Endometrial microvascular endothelial cells (primary cell): ENCODE data around the gene ITPK1. TPM values are rescaled to one million over a fixed set of nuclear protein-coding genes. Genes with fewer than 3 reads are reported as not detected.

ENCODE experiments used
- in situ Hi-C: cut with HindIII; loops from 2 replicates; pipeline ENCODE4 v1.10.0; 2017; ENCODE audit warnings: low sequenced_read_pairs, low pct_unique_long_range_greater_than_20kb; ENCODE audit errors: inconsistent ontology term
- total RNA-seq: library from RNA; depleted of rRNA; stranded (reverse); fragments of >200 nt; gene quantifications from one replicate; pipeline ENCODE4 v1.2.3, GENCODE V29; 2015; ENCODE audit errors: inconsistent ontology term

ITPK1 gene
- total RNA-seq, 1 donor from 2014 or later, result 37.0 TPM

DNA sequence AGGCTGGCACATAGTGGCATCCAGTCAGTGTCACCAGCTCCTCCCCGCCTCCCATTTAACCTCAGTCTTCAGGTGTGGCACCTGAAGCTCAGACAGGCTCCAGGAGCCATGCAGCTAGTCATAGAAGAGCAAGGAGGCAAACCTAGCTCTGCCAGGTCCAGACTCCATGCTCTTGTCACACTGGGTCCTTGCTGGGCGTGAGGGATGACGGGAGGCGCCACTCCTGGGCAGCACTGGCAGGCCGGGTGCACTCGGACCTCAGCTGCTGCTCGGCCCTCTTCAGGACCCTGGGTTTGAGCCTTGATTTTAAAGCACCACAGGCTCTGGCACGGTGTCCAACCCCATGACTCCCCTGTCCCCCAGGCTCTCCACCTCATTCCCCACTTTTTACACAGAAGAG, 24.1 kb downstream of the ITPK1 start:
- in situ Hi-C loops, result loop anchor here (10.0 kb wide), 1 partner anchor 47 kb away; no protein-coding TSS in a partner anchor

DNA sequence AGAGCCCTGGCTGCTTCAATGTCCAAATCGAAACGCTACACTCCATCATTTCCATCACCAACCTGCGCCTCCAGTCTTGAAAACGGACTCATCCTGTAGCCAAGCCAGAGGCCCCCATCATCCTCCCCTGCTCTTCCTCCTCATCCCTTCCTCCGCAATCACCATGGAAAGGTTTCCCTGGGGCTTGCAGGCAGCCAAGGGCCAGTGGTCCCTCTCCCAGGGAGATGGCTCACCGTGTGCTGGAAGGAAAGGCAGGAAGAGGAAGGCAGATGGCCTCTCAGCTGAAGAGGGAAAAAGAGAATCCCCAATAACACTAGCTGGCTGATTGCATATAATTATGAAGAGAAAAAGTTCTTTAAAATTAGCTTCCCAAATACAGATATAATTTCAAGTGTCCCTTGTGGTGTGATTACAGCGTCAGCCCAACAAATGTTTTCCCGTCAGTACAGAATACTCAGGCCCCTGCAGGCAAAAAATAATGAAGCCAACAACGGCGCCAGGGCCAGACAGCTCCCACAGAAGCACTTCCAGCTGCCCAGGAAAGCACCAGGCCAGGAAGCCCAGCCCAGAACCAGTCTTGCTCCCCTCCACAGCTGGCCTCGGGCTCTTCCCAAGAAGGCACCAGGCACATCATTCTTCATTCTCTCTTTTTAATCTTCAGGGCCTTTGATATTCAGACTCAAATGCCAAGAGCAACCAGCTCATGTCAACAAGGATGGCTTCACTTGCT, 24.7 kb downstream of the ITPK1 start:
- in situ Hi-C loops, result loop anchor here (10.0 kb wide), 1 partner anchor 46 kb away; no protein-coding TSS in a partner anchor

DNA sequence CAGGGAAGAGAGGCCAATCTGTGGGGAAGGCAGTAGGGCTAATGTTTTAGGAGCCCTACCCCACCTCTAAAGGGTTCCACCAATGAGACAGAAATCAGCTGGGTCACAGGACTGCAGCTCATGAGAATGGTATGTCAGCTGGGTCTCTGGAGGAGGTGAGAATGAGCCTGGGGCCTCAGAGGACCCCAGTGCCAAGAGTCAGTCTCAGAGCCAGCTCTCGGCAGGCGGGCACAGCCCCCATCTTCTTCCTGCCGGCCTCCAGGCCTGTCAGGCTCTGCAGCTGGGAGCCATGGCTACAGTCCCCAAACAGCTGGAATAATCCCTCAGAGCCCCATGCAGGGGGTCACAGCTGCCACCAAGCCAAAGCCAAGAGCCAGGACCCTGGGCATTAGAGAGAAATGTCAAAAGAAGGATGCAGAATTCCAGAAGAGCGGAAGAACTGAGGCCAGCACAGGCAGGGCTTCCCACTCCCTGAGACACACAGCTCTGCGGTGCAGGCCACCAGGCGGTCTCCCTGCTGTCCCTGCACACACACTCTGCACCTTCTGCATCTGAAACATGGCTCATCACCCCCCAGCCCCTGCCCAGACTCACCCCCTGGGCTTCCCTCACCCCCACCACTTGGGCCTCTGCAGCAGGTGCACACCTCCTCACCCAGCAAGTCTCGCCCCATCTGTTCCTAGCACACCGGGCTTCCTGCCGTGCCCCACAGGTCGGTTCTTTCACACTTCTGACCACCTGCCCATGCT, 26.0 kb downstream of the ITPK1 start:
- in situ Hi-C loops, result loop anchor here (10.0 kb wide), 1 partner anchor 45 kb away; no protein-coding TSS in a partner anchor

DNA sequence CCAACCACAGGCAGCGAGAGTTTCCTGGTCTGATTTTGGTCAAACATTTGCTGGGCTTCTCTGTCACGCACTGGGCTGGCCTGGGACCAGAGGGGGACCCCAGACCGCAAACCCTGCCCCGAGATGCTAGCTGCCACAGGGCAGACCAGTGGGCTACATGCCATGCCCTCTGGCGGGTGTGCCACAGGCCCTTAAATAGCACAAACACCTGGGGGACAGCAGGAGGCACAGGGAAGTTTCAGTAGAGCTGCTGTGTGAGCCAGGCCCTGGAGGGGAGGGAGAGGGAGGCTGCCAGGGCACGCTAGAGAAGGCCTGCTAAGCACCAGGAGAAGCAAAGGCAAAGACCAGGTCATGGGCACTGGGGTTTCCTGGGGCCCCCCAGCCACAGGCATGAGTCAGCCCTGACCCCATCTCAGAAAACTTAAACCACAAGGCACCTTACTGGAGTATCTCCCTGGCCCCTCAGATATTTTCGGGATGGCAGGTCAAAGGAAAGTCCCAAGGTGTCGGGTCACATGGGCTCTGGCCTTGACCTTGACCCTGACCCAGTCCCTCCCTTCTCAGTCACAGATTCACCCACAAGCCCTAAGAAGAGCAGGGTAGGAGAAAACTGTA, 29.2 kb downstream of the ITPK1 start:
- in situ Hi-C loops, result no loop called here

DNA sequence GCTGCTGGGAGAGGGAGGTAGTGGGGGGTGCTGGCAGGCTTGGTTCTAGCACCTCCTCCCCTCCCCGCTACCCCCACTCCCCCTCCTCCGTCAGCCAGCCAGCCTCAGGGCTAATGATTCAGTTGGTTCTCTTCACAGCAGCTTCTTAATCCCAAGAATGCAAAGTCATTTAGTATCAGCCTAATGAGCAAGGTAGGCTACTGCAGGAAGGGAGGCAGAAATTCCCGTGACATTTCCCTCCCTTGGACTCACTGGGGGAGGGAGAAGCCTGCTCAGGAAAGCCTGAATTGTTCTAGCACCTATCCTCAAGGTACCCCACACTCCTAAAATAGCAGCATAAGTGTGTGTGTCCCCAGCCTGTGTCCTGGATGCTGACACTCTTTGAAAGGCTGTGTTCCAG, 29.8 kb downstream of the ITPK1 start:
- in situ Hi-C loops, result no loop called here

DNA sequence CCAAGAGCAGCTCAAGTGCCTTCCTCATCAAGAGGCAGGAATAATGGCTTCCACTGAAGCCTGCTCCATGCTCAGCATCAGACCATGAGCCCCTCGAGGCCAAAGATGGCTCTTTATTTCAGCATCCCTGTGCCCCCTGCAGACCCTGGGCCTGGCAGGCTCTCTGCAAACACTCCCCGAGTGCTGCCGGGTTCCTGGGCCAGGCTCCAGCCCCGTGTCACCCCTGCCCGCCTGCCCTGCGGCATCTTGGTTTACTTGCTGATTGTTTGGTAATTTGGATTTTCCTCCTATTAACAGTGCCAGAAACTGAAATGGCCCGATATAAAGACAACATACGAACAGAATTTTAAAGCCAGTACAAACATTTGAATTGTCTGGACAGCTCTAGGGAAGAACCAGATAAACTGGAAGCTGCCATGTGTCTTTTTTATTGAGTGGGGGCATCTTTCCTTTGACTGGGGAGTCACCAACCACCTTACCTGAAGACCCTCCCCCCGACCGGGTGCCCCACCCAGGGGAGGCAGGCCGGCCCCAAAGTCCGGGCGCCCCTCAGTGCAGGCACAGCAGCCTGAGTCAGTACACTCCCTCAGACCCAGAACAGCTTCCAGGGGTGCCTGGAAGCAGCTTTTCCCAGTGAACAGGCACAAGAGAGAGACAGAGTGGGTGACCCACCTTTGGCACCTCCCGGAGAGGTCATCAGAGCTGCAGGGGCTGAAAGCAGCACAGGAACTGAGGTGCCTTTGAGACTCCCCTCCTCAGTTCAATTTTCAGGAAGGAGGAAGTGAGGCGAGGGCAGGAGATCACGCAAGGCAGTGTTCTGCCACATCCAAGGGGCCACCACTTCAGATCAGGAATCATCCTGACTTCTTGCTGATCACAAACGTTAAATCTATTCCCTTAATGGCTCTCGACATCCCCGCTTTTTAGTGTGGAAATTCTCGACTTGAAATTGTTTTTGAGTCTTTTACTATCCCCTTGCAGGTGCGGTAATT, 30.6 kb downstream of the ITPK1 start:
- in situ Hi-C loops, result no loop called here

DNA sequence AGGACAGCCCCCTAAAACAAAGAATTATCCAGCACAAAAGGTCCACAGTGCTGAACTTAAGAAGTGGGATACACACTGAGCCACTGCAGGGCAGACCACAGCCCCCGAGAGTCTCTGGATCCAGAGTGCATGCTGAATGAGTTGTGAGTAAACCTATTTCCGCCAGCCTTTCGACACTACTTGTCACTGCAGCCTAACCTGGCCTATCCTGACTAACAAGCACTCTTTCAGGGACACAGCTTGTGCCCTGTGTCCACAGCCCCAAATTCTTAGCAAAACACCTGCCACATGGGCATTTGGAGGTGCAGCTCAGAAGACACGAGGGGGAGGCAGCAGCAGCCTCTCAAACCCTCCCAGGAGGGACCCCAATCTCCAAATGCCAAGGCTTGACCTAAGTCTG, 31.3 kb downstream of the ITPK1 start:
- in situ Hi-C loops, result no loop called here

DNA sequence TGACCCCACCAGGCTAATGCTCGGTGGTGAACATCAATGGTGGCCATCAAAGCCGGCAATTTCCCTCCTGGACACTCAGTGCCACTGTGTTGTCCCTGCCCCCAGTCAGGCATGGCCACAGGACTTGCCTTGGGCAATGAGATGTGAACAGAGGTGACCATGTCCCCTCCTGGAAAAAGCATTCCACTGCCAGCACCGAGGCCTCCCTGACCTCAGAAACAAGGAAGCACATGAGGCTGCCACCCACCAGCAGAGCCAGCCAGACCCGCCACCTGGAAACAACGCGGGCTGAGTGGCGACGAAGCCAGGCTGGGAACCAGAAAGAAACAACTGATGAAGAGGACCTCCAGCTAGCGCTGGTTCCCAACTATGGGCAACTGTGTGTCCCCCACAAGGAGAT, 31.8 kb downstream of the ITPK1 start:
- in situ Hi-C loops, result no loop called here

DNA sequence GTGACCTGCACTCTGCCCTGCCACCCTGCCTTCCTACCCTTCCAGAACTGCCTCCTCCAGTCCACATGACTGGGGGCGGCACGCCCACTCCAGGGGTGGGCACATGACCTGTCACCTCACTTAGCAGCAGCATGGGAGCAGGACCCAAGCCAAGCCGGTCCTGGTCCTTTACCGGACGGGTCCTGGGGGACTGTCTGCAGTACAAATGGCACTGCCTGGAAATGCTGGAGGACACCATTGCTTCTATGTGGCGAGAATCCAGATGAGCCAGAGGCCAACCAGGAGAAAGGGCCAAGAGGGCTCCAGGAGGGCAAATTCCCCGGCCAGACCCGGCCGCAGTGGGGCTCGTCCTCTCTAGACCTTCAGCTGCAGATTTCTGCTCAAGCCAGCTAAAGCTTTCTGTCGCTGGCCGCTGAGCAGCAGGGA, 33.1 kb downstream of the ITPK1 start:
- in situ Hi-C loops, result no loop called here

DNA sequence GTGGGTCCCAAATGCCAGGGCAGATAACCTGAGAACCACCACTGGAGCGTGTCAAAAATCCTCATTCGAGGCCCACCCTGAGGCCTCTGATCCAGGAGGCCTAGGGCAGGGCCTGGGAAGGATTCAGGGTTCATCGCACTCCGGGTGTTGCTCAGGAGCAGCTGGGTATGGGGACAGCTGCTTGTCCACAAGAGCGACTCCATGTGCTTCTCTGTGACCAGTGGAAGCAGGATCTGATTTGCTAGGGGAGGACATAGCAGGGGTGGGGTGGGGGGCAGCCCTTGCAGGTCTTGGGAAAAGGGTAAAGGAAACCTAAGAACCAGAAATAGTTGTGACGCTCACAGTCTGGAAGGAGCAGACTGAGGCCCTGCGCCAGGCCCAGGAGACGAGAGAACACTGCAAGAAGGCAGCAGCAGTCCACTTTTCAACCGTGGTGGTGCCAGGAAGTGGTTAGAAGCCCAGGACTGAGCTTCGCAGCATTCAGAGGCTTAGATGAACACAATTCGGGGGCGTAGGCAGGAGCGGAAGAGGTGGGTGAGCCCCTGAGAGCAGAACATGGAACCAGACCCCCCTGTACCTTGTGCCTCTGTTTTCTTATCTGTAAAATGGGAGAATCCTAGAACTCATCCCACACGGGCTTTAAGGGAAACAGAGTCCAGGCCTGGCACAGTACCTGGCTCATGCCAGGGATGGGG, 33.7 kb downstream of the ITPK1 start:
- in situ Hi-C loops, result no loop called here

DNA sequence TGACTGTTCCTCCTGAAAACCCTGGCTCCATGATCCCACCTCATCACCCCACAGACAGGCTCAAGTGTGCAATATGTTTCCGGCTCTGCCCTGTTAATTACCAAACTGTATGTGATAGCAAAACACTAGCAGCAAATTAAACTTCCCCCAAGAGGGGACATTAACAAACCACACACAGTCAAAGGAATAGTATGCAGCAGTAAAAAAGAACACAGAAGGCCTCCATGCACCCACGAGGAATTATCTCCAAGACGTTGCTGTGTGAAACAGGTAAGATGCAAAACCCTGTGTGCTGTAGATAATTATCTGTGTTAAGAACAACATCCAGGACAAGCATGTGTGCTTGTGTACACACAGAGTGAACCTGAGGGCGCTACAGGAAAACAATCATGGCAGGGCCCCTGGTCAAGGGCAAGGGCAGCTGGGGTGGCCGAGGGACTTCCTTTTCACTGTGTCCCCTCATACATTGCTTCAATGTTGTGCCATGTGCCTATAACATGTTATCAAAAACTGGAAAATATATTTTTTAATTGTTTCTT, 35.8 kb downstream of the ITPK1 start:
- in situ Hi-C loops, result no loop called here

DNA sequence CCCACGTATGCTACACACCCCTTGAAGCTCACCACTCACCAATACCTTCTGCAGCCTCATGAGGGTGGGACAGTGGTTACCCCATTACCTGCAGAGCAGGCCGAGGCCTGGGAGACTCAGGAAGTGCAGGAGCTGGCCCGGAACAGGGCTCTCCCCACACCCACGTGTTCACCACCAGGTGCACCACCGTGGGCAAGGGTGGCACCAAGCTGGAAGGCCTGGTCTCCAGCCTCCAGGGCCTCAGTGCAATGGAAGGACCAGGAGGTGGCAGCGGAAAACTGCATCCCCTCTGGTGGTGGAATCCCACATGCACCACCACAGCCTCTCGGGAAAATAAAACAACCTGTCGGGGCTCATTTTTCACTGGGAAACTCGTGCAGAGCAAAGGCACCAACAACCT, 36.4 kb downstream of the ITPK1 start:
- in situ Hi-C loops, result no loop called here

DNA sequence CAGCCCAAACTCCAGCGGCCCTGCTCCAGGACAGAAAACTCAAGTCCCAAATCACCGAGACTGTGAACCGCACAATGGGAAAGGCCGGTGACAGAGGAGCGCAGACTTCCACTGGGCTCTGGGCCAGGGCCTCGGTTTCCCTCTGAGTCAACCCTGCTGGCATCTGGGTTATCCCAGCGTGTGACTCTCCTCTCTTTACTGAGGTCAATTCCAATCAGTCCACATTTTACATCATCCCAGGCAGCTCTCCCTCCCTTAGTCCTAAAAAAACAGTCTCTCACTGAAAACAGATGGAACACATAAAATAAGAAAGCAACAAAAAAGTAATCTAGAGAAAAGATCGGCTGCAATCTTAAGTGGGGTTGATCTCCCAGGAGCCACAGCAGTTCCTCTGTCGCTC, 36.9 kb downstream of the ITPK1 start:
- in situ Hi-C loops, result no loop called here

DNA sequence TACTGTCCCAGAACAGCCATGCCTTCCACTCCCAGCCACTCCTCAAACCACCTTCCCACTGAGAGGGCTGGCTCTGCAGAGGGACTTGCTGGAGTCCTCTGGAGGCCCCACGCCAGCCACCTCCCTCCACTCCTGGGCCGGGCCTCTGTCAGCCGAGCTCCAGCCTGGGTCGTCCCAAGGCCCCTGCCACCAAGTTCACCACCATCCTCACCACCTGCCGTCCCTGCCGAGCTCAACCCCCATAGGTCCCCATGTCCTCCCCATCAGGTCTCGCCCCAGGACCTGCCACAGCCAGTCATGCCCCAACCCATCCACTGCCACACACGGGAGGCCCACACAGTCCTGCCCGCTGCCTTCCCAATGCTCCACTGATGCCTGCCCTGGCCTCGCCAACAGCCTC, 39.0 kb downstream of the ITPK1 start:
- in situ Hi-C loops, result no loop called here

DNA sequence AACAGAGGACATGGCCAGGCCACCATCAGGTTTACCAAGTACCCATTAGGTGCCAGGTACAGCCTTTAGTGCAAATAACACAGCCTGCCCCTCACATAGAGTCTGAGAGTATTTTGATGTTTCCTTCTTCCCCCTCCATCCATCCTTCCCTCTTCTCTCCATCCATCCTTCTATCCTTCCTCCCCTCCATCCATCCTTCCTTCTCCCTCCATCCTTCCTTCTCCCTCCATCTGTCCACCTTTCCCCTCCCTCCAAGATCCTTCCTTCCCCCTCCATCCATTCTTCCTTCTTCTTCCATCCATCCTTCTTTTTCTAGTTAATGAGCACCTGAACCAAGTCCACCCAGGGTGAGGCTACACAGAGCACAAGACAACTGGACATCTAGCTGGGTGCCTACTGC, 39.8 kb downstream of the ITPK1 start:
- in situ Hi-C loops, result no loop called here

DNA sequence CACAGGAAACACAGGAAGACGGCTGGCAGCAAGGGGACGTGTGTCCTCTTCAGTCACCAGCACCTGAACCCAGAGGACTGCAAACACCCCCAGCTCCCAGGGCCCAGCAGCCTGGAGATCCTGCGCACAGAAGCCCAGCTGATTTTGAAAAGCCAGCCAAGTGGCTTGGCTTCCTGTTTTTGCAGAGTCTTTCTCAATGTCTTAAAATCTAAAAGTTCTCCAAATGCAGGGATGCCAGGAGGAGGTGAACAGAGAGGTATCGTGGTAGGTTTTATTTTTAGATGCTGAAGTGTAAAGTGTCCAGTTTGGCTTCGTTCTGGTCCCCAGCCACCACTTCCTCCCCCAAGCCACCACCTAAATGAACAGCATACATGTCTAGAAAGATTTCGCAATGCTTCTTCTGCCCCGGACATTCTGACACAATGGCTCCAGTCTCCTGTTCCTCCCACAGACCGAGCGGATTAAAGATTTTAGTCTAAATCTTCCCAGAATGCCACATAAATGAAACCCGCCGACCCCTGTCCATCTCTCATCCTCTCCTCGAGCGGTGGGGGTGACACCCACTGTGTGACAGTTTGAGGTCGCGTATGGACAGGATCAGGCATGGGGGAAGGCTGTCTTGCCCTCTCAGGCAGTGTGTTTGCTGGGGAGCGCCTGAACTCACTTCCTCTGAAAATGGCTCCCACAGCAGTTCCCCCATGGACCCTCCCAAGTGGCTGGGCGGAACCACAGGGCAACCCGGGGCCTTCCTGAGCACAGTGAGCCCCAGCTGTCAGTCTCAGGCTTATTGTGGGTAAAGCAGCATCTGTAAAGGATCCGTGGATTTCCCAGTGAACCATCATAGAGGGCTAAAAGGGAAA, 41.6 kb downstream of the ITPK1 start:
- in situ Hi-C loops, result no loop called here

DNA sequence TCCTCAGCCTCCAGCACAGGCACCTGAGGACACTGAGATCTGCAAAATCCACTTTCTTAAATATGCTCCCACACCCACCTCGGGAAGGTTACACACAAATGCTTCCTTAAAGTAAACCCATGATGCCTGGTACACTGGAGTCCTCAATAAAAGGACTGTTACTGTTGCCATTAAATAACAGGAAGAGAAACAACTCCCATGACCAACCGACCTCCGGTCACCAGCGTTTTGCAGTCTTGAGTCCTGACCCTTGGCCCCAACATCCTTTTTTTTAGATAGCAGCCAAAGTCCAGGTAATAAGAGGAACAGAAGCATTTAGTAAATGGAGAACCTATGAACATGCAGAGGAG, 42.4 kb downstream of the ITPK1 start:
- in situ Hi-C loops, result no loop called here
